ENCODE measurements around the gene PGAM5. TPM values are rescaled to one million over a fixed set of nuclear protein-coding genes. Genes with fewer than 3 reads are reported as not detected.
A peak's percentile ranks its signal among the peaks of the same experiment; 100 is the strongest.

PGAM5 gene
- total and polyA plus RNA-seq, 11 donors: 20.7 to 46.5 (median 27.6) TPM

DNA sequence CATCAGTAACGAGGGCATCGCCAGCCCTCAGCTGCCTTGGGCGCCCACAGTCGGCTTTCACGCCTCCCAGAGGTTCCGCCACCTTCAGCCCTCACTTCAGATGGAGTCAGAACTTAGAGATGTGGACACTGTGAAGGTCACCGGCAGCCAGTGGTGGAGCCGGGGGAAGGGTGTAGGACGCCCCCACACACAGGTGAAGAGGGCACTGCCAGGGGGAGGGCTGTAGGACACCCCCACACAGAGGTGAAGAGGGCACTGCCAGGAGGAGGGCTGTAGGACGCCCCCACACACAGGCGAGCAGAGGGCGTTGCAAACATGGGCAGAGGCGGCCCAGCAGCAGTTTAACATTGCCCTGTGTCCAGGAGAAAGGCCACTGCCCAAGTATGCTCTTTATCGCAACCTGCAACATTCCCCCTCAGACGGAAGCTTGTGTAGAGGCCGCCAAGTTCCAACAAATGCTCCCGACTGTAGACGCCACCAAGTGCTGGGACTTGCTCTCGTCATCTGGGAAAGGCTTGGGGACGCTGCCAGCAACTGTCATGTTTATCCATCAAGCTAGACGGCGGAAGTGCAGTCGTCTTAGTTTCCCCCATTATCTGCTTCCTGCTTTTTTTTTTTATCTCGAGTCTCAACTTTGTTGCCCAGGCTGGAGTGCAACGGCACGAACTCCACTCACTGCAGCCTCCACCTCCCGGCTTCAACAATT, 55.9 kb downstream of the PGAM5 start:
- TF ChIP-seq POLR2A (IDR thresholded peaks at IDR 0.05): no peak
- TF ChIP-seq, protein P1, sequence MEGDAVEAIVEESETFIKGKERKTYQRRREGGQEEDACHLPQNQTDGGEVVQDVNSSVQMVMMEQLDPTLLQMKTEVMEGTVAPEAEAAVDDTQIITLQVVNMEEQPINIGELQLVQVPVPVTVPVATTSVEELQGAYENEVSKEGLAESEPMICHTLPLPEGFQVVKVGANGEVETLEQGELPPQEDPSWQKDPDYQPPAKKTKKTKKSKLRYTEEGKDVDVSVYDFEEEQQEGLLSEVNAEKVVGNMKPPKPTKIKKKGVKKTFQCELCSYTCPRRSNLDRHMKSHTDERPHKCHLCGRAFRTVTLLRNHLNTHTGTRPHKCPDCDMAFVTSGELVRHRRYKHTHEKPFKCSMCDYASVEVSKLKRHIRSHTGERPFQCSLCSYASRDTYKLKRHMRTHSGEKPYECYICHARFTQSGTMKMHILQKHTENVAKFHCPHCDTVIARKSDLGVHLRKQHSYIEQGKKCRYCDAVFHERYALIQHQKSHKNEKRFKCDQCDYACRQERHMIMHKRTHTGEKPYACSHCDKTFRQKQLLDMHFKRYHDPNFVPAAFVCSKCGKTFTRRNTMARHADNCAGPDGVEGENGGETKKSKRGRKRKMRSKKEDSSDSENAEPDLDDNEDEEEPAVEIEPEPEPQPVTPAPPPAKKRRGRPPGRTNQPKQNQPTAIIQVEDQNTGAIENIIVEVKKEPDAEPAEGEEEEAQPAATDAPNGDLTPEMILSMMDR (IDR thresholded peaks at IDR 0.05): no peak
- peak; percentile 12 to 56 (median 44) for ATAC-seq
- Histone ChIP-seq H3K36me3 (peaks cover 0 to 23% (median 20%) of the 10 kb centered on the region in 9 donors), H3K27ac (peak overlapping the region; percentile 38 to 92 (median 66)), H3K4me1 (peaks cover 0 to 67% (median 26%) of the 10 kb centered on the region in 12 donors), H3K27me3 (no peaks in the 10 kb centered on the region), H3K9me3 (no peaks in the 10 kb centered on the region), H3K4me3 (peak overlapping the region in 5 of 12 donors; percentile 1 to 37 (median 16))
- WGBS, 4 donors: 29 to 35% (median 31%) methylated on average over 18 to 27 of the region's 27 CpGs
- intact Hi-C loops (cut with DNase I): loop anchor here in 3 of 10 donors (2.0 to 10.0 kb wide), 3 partner anchors 56 to 138 kb away; partner anchors contain the start of genes CHFR (in 2 of the 3) and PGAM5 (in 1 of the 3)
- peak; percentile 72 to 88 (median 86) for DNase-seq

DNA sequence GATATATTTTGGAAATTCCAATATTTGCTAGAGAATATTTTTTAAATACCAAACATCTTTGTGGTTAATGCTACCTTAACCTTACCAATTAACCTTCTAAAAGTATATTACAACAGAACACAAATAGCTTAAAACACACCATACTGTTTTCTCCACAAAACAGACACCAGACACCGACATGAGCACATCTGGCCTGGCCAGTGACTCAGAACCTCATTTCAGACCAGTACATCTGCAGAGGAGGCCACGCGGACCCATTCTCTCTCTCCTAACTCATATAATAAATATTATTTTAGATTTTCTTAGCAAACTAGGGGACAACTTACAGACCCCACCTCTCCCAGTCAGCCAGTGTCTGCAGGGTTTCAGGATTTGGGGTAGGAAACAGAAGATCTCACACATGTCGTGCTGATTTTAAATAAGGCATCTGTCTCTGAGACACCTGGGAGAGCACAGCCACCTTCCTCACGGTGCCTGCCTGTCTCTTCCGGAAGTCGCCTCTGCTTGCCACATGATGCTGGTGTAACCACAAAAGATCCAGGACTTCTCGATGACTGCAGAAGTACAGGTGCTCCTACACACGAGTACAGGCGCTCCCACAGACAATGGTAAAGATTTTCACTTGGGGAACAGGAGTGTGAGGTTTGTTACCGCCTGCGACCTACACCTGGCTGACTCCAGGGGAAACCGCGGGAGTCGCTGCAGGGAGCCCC, 60.6 kb downstream of the PGAM5 start:
- no peaks in the 10 kb centered on the region for H3K27me3 ChIP-seq
- WGBS, 4 donors: 87 to 96% (median 94%) methylated on average over 12 to 15 of the region's 15 CpGs
- H3K4me1 ChIP-seq: peaks cover 0 to 60% (median 18%) of the 10 kb centered on the region in 12 donors
- no peak for TF ChIP-seq POLR2A (IDR thresholded peaks at IDR 0.05)
- TF ChIP-seq, protein P1 (IDR thresholded peaks at IDR 0.05): no peak
- no peaks in the 10 kb centered on the region for H3K9me3 ChIP-seq
- intact Hi-C loops (cut with DNase I): no loop called here
- DNase-seq (no peak), ATAC-seq (no peak)
- peak overlapping the region in 1 of 12 donors; percentile 92 for H3K27ac ChIP-seq
- H3K4me3 ChIP-seq: no peak overlapping the region
- peaks cover 0 to 69% (median 64%) of the 10 kb centered on the region in 9 donors for H3K36me3 ChIP-seq

Other genes starting within 250 kb of the PGAM5 start
- 10 to 100 TPM; 23.0 to 88.2 (median 45.4) TPM for gene FBRSL1, start 220.7 kb upstream of the PGAM5 start, total RNA-seq
- gene FBRSL1, start 220.7 kb upstream of the PGAM5 start, polyA plus RNA-seq: 10 to 100 TPM; 35.4 to 40.0 TPM
- not detected for gene LRCOL1, start 100.3 kb upstream of the PGAM5 start, total RNA-seq
- gene LRCOL1, start 100.3 kb upstream of the PGAM5 start, polyA plus RNA-seq: not detected
- not detected for gene P2RX2, start 92.1 kb upstream of the PGAM5 start, total RNA-seq
- not detected for gene P2RX2, start 92.1 kb upstream of the PGAM5 start, polyA plus RNA-seq
- 10 to 100 TPM in 4 of 9 donors, 1 to 10 TPM in 5; 5.3 to 18.6 (median 9.8) TPM for gene POLE, start 23.5 kb upstream of the PGAM5 start, total RNA-seq
- gene POLE, start 23.5 kb upstream of the PGAM5 start, polyA plus RNA-seq: 10 to 100 TPM in 1 of 2 donors, 1 to 10 TPM in 1; 8.4 to 11.3 TPM
- 100 to 1,000 TPM in 1 of 9 donors, 10 to 100 TPM in 8; 23.9 to 149 (median 39.7) TPM for gene PXMP2, start 23.3 kb upstream of the PGAM5 start, total RNA-seq
- 10 to 100 TPM; 33.3 to 62.0 TPM for gene PXMP2, start 23.3 kb upstream of the PGAM5 start, polyA plus RNA-seq
- 10 to 100 TPM; 20.7 to 45.2 (median 29.1) TPM for gene ANKLE2, start 51.0 kb downstream of the PGAM5 start, total RNA-seq
- 10 to 100 TPM; 15.5 to 27.8 TPM for gene ANKLE2, start 51.0 kb downstream of the PGAM5 start, polyA plus RNA-seq
- 10 to 100 TPM; 28.3 to 46.2 (median 37.3) TPM for gene GOLGA3, start 118.0 kb downstream of the PGAM5 start, total RNA-seq
- gene GOLGA3, start 118.0 kb downstream of the PGAM5 start, polyA plus RNA-seq: 10 to 100 TPM; 12.0 to 34.3 TPM
- 10 to 100 TPM; 10.6 to 33.5 (median 16.4) TPM for gene CHFR, start 176.8 kb downstream of the PGAM5 start, total RNA-seq
- gene CHFR, start 176.8 kb downstream of the PGAM5 start, polyA plus RNA-seq: 10 to 100 TPM; 17.4 to 21.6 TPM
- 10 to 100 TPM in 6 of 9 donors, 1 to 10 TPM in 3; 3.4 to 14.2 (median 10.3) TPM for gene ZNF605, start 245.5 kb downstream of the PGAM5 start, total RNA-seq
- 1 to 10 TPM; 5.0 to 5.6 TPM for gene ZNF605, start 245.5 kb downstream of the PGAM5 start, polyA plus RNA-seq

All from heart left ventricle (tissue), 16 donors.